Measurements from ENCODE around the gene RPA3.

The RPA3 gene

DNA sequence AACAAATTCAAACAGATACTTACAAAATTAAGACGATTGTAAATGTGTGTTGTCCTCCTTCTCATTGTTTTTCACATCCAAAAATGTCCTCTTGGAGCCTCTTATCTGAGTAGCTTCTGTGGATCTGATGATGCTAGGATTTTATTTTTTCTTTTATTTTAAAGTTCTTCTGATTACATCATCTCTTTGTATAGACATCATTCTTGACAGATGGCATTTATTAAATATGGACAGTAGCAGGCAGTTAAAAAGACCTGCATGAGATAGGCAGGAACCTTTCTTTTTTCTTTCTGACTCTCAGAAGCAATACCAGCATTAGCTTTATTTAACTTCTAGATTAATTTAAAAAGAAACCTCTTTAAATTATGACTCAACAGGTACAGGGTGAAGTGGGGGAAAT, at the start of gene RPA3:
TSS of gene RPA3 (minus strand) at position 116 of the 400 bp plus-strand sequence. CDS start 78,189 bp downstream, outside the sequence.
- DNase-seq (ENCODE audit: low read depth in 2 of 2, low spot score in 1 of 2) = no peak

DNA sequence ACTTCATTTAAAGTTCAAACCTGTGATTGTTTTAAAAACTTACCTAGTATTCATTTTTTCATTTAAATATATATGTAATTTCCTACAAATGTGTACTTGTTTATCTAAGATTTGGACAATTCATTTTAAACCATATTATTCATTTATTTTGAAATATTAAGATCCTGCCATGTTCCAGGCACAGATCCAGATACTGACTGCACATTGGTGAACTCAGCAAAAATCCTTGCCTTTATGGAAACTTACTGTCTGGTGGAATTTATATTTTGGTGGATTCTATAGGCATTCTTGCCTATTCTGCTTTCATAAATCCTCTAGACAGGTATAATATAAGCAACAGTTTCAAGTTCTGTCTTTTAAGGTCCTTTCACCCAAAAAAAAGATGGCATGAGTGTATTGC, 48.3 kb upstream of the RPA3 start:
- no peak for DNase-seq (ENCODE audit: low read depth in 2 of 2, low spot score in 1 of 2)

DNA sequence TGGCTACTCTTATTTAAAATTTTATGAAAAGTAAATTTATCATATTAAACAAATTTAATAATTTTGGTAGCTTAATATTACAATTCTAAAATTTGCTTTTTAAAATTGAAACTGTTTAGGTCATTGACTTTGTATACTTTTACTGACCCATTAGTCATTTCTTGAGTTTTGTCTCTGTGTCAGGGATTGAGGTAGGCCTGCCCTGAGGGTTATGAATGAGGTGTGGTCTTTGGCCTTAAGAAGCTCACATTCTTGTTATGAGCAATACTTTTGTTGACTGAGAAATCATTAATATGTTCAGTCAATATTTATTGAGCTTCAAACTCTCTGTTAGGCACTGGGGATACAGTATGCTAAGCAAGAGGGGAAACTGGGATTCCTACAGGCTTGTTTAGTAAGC, 47.0 kb upstream of the RPA3 start:
- DNase-seq (ENCODE audit: low read depth in 2 of 2, low spot score in 1 of 2) = no peak

DNA sequence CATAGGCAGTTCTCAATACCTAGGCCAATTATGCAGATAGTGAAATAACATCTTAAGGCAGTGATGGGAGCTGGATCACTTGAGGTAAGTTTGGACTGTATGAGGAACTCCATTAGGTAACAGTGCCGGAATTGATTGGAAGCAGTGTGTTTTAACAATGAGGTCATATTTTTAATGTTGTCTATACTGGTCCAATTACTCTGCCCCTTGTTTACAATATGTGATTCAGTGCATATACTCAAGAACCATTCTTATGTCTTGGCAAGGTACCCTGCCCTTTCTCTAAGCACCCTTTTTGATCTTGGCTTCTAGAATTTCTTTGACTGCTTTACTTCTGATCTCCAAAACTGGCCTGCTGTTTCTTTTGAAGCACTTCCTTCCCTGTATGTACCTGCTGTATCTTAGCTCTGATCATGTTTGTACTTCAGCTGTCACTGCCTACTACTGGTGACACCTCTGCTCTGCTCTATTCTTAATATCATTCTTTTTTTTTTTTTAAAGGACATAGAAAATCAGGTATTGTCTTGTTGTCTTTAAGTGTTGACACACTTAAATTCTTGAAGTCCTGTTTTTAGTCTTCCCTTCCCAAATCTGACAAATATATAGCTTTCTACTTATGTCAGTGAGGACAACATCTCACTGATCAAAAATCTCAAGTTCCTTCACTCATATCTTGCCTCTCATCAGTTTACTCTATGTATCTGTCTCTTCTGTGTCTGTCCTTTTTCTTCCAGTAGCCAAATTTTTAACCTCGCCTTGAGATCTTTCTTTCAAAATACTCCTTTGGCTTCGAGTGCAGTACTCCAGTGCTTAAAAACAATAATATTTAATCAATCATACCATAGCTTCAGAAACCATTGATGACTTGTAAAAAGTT, 46.4 kb upstream of the RPA3 start:
- no peak for DNase-seq (ENCODE audit: low read depth in 2 of 2, low spot score in 1 of 2)

DNA sequence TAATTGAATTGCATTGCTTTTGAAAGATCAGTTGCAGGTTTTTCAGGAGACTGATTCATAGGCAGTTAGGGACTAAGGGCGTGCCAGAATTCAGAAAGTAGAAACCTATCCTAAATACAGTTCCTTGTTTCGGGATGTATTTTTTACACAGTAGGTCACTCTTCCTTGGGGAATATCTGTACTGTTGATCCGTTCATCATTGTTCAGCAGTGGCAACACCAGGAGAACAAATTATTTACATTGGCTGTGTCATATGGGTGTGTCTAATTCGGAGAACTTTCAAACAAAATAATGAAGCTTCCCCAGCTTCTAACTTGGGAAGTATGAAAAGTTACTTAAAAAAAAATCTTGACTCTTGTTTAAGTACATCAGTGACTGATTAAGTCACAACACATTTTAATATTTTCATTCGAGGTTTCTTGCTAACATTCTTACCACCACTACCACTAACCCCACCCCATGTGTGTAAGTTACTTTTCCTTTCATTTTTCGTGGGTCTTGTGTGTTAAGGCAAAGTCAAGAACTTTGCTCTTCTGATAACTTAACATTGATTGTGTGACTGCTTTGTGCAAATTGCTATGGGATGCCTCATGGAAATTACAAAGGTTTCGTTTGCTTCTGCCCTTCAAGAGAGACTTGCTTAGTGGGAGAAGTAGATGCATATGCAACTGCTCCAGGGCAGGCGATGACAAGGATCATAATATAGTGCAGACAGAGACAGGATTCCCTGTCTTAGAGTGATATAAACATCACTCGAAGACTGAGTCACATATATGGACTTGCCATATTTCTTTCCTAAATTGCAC, 43.8 kb upstream of the RPA3 start:
- DNase-seq (ENCODE audit: low read depth in 2 of 2, low spot score in 1 of 2) = no peak

DNA sequence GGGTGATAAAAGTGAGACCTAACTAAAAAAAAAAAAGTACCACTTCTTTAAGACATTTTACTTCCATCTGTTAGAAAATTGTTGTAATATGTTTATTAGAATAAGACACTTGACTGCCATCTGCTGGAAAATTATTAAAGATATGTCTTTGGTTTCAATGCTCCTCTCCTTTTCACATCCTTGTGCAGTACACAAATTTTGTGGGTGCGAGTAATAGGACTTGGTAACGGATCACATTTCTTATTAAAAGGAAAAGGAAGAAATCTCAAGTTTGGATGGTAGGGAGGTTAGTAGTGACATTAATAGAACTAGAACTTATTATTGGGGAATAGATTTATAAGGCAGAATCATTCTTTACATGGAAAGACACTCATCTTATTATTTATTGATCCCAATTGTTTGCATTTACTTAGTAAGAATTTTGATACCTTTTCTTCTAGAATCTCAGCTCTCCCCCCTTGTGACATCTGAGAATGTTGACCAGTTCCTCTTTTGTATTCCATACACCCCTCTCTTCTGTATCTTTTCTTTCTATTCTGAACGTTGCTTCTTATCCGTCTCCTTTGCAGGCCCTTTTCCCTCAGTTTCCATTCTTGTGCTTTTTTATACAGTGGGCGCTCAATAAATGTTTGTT, 43.0 kb upstream of the RPA3 start:
- no peak for DNase-seq (ENCODE audit: low read depth in 2 of 2, low spot score in 1 of 2)

DNA sequence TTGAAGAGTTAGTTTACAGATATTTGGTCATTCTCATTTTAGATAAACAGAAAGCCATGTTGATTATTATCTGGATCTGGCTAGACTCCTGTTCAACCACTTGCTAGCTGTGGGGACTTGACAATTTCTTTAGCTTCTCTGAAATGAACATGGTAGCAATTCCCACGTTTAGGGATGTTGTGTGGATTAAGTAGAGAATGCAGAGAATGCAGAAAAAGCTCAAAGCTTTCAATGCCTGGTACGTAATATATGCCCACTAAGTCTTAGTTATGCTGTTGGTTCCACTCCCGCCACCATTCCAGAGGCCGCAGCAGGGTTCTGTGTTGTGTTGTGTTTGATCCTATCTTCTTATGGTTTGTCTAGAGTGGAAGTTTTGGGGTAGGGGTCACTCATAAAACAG, 39.2 kb upstream of the RPA3 start:
- DNase-seq (ENCODE audit: low read depth in 2 of 2, low spot score in 1 of 2) = no peak

DNA sequence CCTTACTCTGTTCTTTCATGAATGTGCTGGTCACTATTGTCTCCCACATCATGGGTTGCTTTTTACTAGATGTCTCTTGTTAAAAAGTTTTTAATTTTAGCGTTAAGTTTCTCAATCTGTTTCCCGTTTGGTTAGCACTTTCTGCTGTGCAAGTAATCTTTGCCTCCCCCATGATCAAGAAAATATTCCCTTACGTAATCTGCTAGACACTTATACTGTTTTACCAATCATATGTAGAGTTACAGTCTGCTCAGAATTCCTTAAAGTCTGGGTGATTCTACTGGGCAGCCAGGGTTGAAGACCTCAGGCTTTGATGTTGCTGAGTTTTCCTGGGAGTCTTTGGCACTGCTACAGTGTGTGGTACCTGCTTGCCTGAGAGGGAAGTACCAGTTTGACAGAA, 38.2 kb upstream of the RPA3 start:
- DNase-seq (ENCODE audit: low read depth in 2 of 2, low spot score in 1 of 2) = no peak

DNA sequence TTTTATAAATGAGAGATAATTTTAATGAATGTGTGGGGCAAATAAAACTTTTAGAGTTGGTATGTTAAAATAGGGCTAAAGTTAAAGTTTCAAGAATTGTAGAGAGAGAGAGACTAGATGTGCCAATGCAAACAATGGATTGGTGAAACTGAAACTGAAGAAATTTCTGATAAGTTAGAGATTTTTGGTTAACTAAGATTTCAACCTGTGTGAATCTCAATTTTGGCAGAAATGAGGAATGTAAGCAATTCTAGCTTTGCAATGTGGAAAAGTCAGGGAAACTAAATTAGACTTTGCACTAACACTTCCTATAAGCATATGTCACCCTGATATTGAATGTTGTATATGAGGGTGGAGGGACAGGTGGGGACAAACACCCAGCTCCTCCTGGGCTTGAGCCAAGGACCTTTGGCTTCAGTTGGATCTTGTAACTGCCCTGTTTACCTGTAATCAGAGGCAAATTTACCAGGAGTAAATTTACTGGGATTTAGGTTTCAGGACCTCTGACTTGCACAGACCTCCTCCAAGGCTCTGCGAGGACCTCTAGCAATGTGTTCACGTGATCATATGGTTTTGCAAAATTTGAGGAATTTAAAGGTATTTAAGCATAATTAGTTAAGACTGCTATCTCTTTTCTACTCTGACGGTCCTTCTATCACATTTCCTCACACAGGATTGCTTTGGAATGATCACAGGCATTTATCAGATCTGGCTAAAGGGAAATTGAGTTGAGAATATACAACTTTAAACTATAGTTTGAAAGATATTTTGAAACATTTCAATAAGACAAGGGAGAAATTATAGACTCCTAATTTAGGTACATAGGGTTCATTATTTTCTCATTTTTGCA, 33.1 kb upstream of the RPA3 start:
- DNase-seq (ENCODE audit: low read depth in 2 of 2, low spot score in 1 of 2) = no peak

DNA sequence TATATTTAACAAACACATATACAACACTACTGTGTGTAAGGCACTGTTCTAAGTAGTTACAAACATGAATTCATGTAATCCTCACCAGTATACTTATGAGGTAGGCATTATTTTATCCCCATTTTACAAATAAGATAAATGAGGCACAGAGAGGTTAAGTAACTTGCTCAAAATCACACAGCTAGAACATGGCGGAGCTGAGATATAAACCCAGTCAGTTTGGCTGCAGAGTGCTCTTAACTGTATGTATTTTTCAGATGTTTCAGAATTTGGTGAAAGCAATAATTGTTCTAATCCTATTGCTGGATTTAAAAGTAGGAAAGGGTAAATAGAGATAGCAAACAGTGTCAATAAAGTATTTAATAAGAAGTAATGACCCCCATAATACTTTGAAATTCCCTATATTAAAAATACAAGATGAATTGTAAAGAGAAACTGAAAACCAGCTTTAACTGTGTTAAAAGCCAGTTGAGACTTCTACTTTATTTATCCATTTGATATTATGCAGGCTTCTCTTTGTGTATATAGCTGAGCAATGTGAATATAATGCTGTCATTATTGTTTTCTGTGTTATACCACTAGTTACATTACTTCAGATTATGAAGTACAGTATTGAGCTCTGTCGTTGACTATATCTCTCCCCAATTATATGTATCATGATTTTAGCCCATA, 32.3 kb upstream of the RPA3 start:
- no peak for DNase-seq (ENCODE audit: low read depth in 2 of 2, low spot score in 1 of 2)

DNA sequence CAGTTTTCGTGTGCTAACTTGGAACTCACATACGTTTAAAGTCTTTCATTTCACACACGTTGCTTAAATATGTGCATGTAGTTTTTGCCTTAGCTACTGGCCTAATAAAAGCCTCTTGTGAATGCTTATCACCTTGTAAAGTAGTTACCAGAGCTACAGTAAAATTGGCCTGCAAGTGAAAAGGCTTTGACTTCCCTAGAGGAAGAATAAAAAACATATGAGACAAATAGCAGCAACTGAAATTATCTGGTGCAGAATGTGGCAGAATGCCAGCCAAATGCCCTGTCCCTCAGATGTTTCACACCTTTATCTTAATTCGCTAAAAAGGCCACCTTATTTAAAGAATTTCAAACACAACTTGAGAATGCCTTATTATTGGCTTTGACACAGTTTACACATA, 28.1 kb upstream of the RPA3 start:
- DNase-seq (ENCODE audit: low read depth in 2 of 2, low spot score in 1 of 2) = no peak

DNA sequence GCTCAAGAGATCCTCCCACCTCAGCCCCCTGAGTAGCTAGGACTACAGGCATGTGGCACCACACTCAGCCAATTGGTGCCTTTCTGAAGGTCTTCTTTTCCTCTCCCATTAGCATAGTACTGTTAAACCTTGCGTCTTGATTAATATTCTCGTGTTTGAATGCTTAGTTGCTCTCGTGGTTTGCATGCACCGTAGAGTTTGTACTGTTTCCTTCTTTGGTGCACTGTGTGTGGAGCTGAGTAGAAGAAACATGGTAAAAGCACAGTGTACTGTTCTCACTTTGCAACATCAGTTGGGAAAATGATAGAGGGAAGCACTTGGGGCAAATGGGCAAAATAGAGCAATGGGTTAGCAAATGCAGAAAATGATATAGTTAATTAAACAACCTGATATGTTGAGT, 27.6 kb upstream of the RPA3 start:
- no peak for DNase-seq (ENCODE audit: low read depth in 2 of 2, low spot score in 1 of 2)

DNA sequence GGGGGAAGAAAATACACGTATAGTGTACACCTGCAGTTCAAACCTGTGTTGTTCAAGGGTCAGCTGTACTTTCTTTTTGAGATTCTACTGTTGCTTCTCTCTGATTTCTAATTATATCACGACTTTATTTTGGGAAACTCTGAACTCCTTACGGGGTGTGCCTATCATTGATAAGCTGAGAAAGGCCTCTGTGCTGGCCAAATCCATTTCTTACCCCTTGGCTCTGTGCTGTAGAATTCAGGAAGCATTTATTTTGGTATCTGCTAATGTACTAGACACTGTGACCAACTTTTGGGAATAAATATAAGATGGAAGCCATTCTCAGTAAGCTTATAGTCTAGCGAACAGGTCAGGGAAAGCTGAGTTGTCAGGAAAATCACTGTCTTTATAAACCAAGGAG, 26.9 kb upstream of the RPA3 start:
- no peak for DNase-seq (ENCODE audit: low read depth in 2 of 2, low spot score in 1 of 2)

DNA sequence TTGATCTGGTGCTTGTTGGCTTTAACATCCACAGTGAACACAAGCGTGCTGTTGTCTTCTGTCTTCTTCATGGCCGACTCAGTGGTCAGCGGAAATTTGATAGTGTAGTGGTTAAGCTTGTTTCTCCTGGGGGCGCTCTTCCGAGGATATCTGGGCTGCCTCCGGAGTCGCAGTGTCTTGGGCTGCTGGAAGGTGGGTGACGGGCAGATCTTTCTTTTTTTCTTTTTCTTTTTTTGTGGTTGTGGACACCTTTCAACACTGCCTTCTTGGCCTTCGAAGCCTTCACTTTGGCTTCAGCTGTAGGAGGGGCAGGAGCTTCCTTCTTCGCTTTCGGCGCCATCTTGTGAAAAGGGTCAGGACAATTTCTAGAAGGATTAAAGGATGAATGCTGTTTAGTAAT, 23.8 kb upstream of the RPA3 start:
- no peak for DNase-seq (ENCODE audit: low read depth in 2 of 2, low spot score in 1 of 2)

DNA sequence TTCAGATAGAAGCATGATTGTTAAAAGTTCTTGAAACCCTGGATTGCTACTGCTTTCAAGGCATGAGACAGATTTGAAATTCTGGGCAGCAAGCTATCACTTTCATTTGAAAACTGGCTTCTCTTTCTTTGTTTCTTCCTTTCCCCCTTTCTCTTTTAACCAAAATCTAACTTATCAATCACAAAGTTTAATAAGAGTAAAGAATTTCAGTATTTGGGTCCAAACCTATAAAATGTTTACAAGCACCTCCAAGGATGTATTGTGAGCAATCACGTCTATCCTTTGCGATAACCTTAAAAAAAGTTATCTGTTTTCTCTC, 21.6 kb upstream of the RPA3 start:
- no peak for DNase-seq (ENCODE audit: low read depth in 2 of 2, low spot score in 1 of 2)

DNA sequence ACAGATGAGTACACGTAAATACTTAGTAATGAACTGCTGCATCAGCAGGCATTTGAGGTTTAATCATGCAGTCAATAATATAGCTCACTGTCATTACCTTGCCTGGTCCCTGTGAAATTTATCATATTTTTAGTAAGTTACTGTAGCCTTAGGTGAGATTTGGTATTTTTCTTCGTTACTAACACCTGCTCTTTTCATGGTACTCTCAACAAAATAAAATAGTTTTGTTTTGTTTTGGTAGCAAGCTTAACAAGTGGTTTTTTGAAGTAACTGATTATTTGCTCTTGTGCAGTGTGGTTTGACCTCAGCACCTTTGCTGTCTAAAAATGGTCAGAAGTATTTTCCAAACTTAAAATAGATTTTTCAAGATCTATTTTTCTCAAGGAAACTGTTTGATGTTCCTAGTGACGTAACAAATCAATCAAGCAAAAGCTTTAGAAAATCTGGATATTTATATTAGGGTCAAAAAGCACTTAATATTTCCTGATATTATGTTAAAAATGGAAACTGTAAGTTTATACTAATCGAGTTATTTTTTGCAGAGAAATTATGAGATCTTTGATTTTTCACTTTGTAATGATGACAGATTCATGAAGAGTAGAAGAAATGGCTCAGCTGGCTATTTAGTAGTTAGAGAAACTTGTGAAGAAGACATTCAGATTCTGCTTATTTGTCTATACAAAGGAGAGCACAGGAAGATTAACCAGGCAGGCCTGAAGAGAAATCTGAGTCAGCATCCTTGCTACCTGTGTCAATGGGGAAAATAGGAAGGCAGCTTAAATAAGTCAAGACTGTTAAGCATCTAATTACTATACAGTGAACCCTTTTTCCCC, 21.0 kb upstream of the RPA3 start:
- DNase-seq (ENCODE audit: low read depth in 2 of 2, low spot score in 1 of 2) = no peak

DNA sequence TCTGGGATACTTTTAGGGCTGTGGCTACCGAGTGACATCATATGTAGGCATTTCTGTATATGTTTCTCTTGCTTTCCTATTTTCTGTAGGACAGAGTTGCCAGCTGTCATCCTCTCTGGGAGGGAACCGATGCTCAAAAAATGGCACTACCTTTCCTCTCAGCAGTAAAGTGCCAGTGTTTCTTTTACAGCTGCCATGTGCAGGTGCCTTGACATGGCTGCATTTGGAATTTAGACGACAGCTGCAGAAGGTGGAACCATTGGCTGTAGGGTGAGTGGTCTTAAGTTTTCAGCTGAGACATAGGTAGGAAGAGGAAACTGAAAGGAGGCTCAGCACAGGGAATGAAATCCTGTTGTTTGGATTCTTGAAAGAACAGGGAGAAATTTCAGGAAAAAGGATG, 20.2 kb upstream of the RPA3 start:
- no peak for DNase-seq (ENCODE audit: low read depth in 2 of 2, low spot score in 1 of 2)

DNA sequence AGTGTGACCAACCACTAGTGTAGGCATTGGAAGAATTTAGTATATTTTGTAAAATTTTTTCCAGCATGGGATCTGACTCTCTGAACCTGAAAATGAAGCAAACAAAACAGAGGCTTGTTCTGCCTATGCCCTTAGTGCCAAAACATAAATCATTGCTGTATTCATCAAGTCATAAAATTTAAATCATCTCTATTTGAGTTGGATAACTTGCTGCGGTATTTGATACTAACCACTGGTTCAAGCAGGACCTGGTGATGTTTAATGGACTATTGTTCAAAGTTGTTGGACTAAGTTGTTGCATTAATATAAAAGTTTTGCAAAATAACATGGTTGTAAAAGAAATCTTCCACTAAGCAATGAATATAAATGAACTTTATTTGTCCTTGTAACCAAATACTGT, 19.8 kb upstream of the RPA3 start:
- DNase-seq (ENCODE audit: low read depth in 2 of 2, low spot score in 1 of 2) = no peak

DNA sequence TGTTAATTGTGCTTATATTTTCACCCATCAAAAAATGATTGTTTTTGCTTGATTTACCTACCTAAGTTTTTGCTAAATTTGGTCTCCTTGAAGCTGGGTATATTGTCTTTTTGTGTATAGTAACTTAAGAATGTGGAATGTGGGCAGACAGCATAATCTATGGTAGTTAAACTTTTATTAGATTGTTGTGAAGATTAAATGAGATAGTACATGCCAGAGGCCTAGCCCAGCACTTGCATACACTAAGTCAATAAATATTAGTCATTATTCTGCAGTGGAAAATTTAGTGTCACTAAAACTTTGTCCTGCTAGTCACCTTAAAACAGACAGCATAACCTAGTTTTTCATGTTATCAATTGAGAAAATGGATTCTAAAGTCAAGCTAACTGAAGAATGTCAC, 19.3 kb upstream of the RPA3 start:
- no peak for DNase-seq (ENCODE audit: low read depth in 2 of 2, low spot score in 1 of 2)

DNA sequence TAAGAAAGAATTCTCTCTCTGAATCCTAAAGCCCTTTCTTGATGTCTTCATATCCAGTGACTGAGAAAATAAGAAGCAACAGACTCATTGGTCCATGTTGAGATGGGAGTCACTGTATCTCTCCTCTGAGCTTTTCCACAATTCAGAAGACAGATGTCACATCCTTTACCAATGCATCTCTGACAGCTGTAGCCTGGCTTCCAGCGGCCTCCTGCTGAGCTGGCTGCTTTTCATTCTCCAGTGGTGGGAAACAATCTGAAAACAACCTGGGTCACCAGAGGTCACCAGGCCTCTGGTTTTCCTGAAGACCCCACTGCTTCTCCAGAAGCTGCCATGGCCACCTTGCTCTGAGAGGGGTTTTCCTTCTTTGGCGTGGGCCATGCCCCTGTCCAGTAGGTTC, 18.3 kb upstream of the RPA3 start:
- no peak for DNase-seq (ENCODE audit: low read depth in 2 of 2, low spot score in 1 of 2)

All from stimulated activated CD8-positive, alpha-beta memory T cell treated with anti-CD3 and anti-CD28 coated beads, Interleukin-4, amount 100 ng/mL, for 1 hour (primary cell).